Measurements from ENCODE around the gene WNT3A.

The WNT3A gene

GRCh38 chr1:228101614-228101993 lies 94.8 kb downstream of the WNT3A start:
- peaks cover 6 to 68% of the 10 kb centered on the region in 2 experiments; a peak in 2 of 3 replicates for H3K36me3 ChIP-seq (ENCODE audit: control insufficient read depth in 2 of 2, insufficient read depth in 1 of 2, low read length in 2 of 2)
- peak overlapping the region; percentile 88 for H3K4me3 ChIP-seq (ENCODE audit: low read depth, low read length)
- POLR2A ChIA-PET, result interaction anchor here (0.6 to 1.4 kb wide), 4 partner anchors 8 to 314 kb away, joined by 3 to 6 read pairs (median 4); no protein-coding TSS in a partner anchor
- no peaks in the 10 kb centered on the region for H3K9me3 ChIP-seq (ENCODE audit: control insufficient read depth, insufficient read depth, low read depth, low read length)
- TF ChIP-seq ZNF132 (tag by site-specific recombination; IDR thresholded peaks at IDR 0.05; ENCODE audit: borderline replicate concordance), result no peak
- TF ChIP-seq, protein P1, sequence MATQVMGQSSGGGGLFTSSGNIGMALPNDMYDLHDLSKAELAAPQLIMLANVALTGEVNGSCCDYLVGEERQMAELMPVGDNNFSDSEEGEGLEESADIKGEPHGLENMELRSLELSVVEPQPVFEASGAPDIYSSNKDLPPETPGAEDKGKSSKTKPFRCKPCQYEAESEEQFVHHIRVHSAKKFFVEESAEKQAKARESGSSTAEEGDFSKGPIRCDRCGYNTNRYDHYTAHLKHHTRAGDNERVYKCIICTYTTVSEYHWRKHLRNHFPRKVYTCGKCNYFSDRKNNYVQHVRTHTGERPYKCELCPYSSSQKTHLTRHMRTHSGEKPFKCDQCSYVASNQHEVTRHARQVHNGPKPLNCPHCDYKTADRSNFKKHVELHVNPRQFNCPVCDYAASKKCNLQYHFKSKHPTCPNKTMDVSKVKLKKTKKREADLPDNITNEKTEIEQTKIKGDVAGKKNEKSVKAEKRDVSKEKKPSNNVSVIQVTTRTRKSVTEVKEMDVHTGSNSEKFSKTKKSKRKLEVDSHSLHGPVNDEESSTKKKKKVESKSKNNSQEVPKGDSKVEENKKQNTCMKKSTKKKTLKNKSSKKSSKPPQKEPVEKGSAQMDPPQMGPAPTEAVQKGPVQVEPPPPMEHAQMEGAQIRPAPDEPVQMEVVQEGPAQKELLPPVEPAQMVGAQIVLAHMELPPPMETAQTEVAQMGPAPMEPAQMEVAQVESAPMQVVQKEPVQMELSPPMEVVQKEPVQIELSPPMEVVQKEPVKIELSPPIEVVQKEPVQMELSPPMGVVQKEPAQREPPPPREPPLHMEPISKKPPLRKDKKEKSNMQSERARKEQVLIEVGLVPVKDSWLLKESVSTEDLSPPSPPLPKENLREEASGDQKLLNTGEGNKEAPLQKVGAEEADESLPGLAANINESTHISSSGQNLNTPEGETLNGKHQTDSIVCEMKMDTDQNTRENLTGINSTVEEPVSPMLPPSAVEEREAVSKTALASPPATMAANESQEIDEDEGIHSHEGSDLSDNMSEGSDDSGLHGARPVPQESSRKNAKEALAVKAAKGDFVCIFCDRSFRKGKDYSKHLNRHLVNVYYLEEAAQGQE (tag by site-specific recombination; IDR thresholded peaks at IDR 0.05), result no peak
- TF ChIP-seq ZNF514 (tag by site-specific recombination; IDR thresholded peaks at IDR 0.05), result no peak
- no peak for TF ChIP-seq BCL11B (tag by site-specific recombination; IDR thresholded peaks at IDR 0.05; ENCODE audit: low read depth)
- TF ChIP-seq, protein P2, sequence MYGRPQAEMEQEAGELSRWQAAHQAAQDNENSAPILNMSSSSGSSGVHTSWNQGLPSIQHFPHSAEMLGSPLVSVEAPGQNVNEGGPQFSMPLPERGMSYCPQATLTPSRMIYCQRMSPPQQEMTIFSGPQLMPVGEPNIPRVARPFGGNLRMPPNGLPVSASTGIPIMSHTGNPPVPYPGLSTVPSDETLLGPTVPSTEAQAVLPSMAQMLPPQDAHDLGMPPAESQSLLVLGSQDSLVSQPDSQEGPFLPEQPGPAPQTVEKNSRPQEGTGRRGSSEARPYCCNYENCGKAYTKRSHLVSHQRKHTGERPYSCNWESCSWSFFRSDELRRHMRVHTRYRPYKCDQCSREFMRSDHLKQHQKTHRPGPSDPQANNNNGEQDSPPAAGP (tag by site-specific recombination; IDR thresholded peaks at IDR 0.05), result no peak
- TF ChIP-seq ZFP3 (tag by site-specific recombination; IDR thresholded peaks at IDR 0.05; ENCODE audit: low read depth), result no peak
- TF ChIP-seq ZFHX2 (tag by site-specific recombination; conservative IDR thresholded peaks at IDR 0.05), result peak; percentile 93
- TF ChIP-seq ZNF404 (tag by site-specific recombination; IDR thresholded peaks at IDR 0.05), result no peak
- TF ChIP-seq ZNF24 (tag by site-specific recombination; IDR thresholded peaks at IDR 0.05), result 0 out of 2 replicates have a peak, but pooled peaks have one; percentile 12
- no peak for TF ChIP-seq ZNF610 (tag by site-specific recombination; IDR thresholded peaks at IDR 0.05; ENCODE audit: borderline replicate concordance)
- TF ChIP-seq ZNF510 (tag by site-specific recombination; IDR thresholded peaks at IDR 0.05; ENCODE audit: insufficient replicate concordance), result no peak
- no peak for TF ChIP-seq SCRT2 (tag by site-specific recombination; IDR thresholded peaks at IDR 0.05)
- TF ChIP-seq EGR2 (tag by site-specific recombination; IDR thresholded peaks at IDR 0.05; ENCODE audit: low read depth), result peak; percentile 96
- no peak for TF ChIP-seq YY2 (tag by site-specific recombination; IDR thresholded peaks at IDR 0.05)
- no peak for TF ChIP-seq ZNF169 (tag by site-specific recombination; IDR thresholded peaks at IDR 0.05)
- TF ChIP-seq ZNF692 (tag by site-specific recombination; IDR thresholded peaks at IDR 0.05), result no peak
- TF ChIP-seq ZBTB44 (tag by site-specific recombination; IDR thresholded peaks at IDR 0.05), result 0 out of 2 replicates have a peak, but pooled peaks have one; percentile 14
- no peak for TF ChIP-seq ZNF529 (tag by site-specific recombination; IDR thresholded peaks at IDR 0.05; ENCODE audit: insufficient replicate concordance)
- no peak for TF ChIP-seq GLI4 (tag by site-specific recombination; IDR thresholded peaks at IDR 0.05)
- TF ChIP-seq BCL11A (tag by site-specific recombination; IDR thresholded peaks at IDR 0.05; ENCODE audit: low read depth), result no peak
- TF ChIP-seq KLF8 (tag by site-specific recombination; IDR thresholded peaks at IDR 0.05), result peak; percentile 36
- TF ChIP-seq ZNF366 (tag by site-specific recombination; conservative IDR thresholded peaks at IDR 0.05), result 0 out of 2 replicates have a peak, but pooled peaks have one; percentile 2
- TF ChIP-seq KLF10 (tag by site-specific recombination; IDR thresholded peaks at IDR 0.05), result peak; percentile 92
- H3K27ac ChIP-seq (ENCODE audit: extremely low read depth, low read depth, low read length), result peak overlapping the region; percentile 82
- H3K4me1 ChIP-seq (ENCODE audit: control insufficient read depth, insufficient read depth, low read length), result no peaks in the 10 kb centered on the region; the same call in 1 of the 2 replicates
- CTCF ChIA-PET, result interaction anchor here (0.8 to 4.3 kb wide), 3 partner anchors 11 to 340 kb away, joined by 3 to 20 read pairs (median 4); no protein-coding TSS in a partner anchor
